ENCODE measurements around the gene ST6GALNAC4. TPM values are rescaled to one million over a fixed set of nuclear protein-coding genes. Genes with fewer than 3 reads are reported as not detected.

ST6GALNAC4 gene
- total and polyA plus RNA-seq, 3 experiments from 2014 or later, result 28.7 to 43.2 (median 32.9) TPM

Other genes starting within 250 kb of the ST6GALNAC4 start
- gene CFAP157, start 210.1 kb downstream of the ST6GALNAC4 start, total RNA-seq, result not detected
- 0.33 TPM for gene CFAP157, start 210.1 kb downstream of the ST6GALNAC4 start, polyA plus RNA-seq
- 10 to 100 TPM; 34.4 to 35.9 TPM for gene PTRH1, start 201.4 kb downstream of the ST6GALNAC4 start, total RNA-seq
- gene PTRH1, start 201.4 kb downstream of the ST6GALNAC4 start, polyA plus RNA-seq, result 40.7 TPM
- 1 to 10 TPM; 1.6 to 1.8 TPM for gene TTC16, start 201.0 kb downstream of the ST6GALNAC4 start, total RNA-seq
- gene TTC16, start 201.0 kb downstream of the ST6GALNAC4 start, polyA plus RNA-seq, result 7.1 TPM
- gene TOR2A, start 181.7 kb downstream of the ST6GALNAC4 start, total RNA-seq, result 10 to 100 TPM; 30.7 to 33.7 TPM
- gene TOR2A, start 181.7 kb downstream of the ST6GALNAC4 start, polyA plus RNA-seq, result 37.0 TPM
- gene SH2D3C, start 138.4 kb downstream of the ST6GALNAC4 start, total RNA-seq, result 10 to 100 TPM; 13.9 to 14.1 TPM
- 50.7 TPM for gene SH2D3C, start 138.4 kb downstream of the ST6GALNAC4 start, polyA plus RNA-seq
- 100 to 1,000 TPM; 108 to 111 TPM for gene CDK9, start 131.0 kb downstream of the ST6GALNAC4 start, total RNA-seq
- 72.3 TPM for gene CDK9, start 131.0 kb downstream of the ST6GALNAC4 start, polyA plus RNA-seq
- 100 to 1,000 TPM; 110 to 111 TPM for gene FPGS, start 114.2 kb downstream of the ST6GALNAC4 start, total RNA-seq
- 68.0 TPM for gene FPGS, start 114.2 kb downstream of the ST6GALNAC4 start, polyA plus RNA-seq
- gene ENG, start 62.4 kb downstream of the ST6GALNAC4 start, total RNA-seq, result 10 to 100 TPM; 18.9 to 19.3 TPM
- 7.9 TPM for gene ENG, start 62.4 kb downstream of the ST6GALNAC4 start, polyA plus RNA-seq
- gene AK1, start 39.4 kb downstream of the ST6GALNAC4 start, total RNA-seq, result 10 to 100 TPM; 15.8 to 20.0 TPM
- 0.23 TPM for gene AK1, start 39.4 kb downstream of the ST6GALNAC4 start, polyA plus RNA-seq
- gene ST6GALNAC6, start 17.4 kb downstream of the ST6GALNAC4 start, total RNA-seq, result 10 to 100 TPM; 52.3 to 54.0 TPM
- gene ST6GALNAC6, start 17.4 kb downstream of the ST6GALNAC4 start, polyA plus RNA-seq, result 54.7 TPM
- 1 to 10 TPM; 1.4 to 2.5 TPM for gene PIP5KL1, start 13.7 kb upstream of the ST6GALNAC4 start, total RNA-seq
- 0.89 TPM for gene PIP5KL1, start 13.7 kb upstream of the ST6GALNAC4 start, polyA plus RNA-seq
- 10 to 100 TPM; 73.8 to 75.5 TPM for gene DPM2, start 20.8 kb upstream of the ST6GALNAC4 start, total RNA-seq
- gene DPM2, start 20.8 kb upstream of the ST6GALNAC4 start, polyA plus RNA-seq, result 52.2 TPM
- gene EEIG1, start 63.9 kb upstream of the ST6GALNAC4 start, total RNA-seq, result 10 to 100 TPM; 82.2 to 93.3 TPM
- gene EEIG1, start 63.9 kb upstream of the ST6GALNAC4 start, polyA plus RNA-seq, result 167 TPM
- 10 to 100 TPM; 13.1 to 14.0 TPM for gene NAIF1, start 150.3 kb upstream of the ST6GALNAC4 start, total RNA-seq
- 13.5 TPM for gene NAIF1, start 150.3 kb upstream of the ST6GALNAC4 start, polyA plus RNA-seq
- gene SLC25A25, start 151.2 kb upstream of the ST6GALNAC4 start, total RNA-seq, result 10 to 100 TPM; 17.7 to 17.8 TPM
- 19.8 TPM for gene SLC25A25, start 151.2 kb upstream of the ST6GALNAC4 start, polyA plus RNA-seq
- 10 to 100 TPM; 67.0 to 68.3 TPM for gene PTGES2, start 210.7 kb upstream of the ST6GALNAC4 start, total RNA-seq
- 51.7 TPM for gene PTGES2, start 210.7 kb upstream of the ST6GALNAC4 start, polyA plus RNA-seq
- not detected for gene LCN2, start 232.4 kb upstream of the ST6GALNAC4 start, total RNA-seq
- not detected for gene LCN2, start 232.4 kb upstream of the ST6GALNAC4 start, polyA plus RNA-seq
- gene BBLN, start 243.2 kb upstream of the ST6GALNAC4 start, total RNA-seq, result 10 to 100 TPM; 75.5 to 78.4 TPM
- gene BBLN, start 243.2 kb upstream of the ST6GALNAC4 start, polyA plus RNA-seq, result 137 TPM